ENCODE results near the gene FBXO31.
"Not testable (repeated sequence)": the region's sequence is repeated elsewhere in the genome, so short reads cannot be mapped to it uniquely, and the experiment has no call there.

FBXO31 gene

DNA sequence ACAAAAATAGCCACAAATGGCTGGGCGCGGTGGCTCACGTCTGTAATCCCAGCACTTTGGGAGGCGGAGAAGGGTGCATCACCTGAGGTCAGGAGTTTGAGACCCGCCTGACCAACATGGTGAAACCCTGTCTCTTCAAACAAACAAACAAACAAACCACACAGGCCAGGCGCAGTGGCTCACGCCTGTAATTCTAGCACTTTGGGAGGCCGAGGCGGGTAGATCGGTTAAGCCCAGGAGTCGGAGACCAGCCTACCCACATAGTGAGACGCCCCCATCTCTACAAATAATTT lies 1.2 kb upstream of the FBXO31 start:
- not testable (repeated sequence) for DNase-seq (ENCODE audit: low read depth)

DNA sequence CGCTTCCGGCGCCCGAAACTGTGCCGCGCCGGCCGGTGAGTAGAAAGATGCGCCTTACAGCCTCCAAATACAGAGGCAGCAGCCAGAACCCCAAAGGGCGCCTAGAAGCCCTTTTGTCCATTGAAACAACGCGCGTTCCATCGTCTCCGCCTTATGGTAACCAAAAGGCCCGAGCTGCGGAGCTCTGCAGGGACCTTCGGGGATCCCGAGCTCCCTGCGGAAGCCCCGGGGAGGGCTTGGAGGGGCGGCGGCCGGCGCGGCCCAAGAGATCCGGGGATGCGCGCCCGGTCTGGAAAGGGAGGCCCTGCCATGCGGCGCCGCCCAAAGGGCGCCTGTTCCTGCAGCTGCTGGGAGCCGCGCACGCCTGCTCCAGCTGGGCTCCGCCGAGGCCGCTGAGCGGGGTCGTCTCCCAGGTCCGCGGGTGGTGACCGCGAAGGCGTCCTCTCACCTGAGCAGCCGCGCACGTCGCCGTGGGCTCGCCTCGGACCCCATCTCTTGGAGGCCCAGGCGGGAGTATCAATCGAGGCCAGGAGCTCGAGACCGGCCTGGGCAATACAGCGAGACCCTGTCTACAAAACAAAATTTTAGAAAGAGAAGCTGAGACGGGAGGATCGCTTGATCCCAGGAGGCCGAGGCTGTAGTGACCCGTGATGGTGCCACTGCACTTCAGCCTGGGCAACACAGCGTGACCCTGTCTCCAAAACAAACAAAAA lies 742 bp upstream of the FBXO31 start:
- DNase-seq (ENCODE audit: low read depth) = no peak

GRCh38 chr16:87382023-87382785 lies 1.4 kb downstream of the FBXO31 start:
- no peak for DNase-seq (ENCODE audit: low read depth)

GRCh38 chr16:87380881-87381280 lies 2.7 kb downstream of the FBXO31 start:
- DNase-seq (ENCODE audit: low read depth) = peak; percentile 40

- no peak for DNase-seq (ENCODE audit: low read depth)
These were observed 3.2 kb downstream of the FBXO31 start for GRCh38 chr16:87380403-87380802.

DNA sequence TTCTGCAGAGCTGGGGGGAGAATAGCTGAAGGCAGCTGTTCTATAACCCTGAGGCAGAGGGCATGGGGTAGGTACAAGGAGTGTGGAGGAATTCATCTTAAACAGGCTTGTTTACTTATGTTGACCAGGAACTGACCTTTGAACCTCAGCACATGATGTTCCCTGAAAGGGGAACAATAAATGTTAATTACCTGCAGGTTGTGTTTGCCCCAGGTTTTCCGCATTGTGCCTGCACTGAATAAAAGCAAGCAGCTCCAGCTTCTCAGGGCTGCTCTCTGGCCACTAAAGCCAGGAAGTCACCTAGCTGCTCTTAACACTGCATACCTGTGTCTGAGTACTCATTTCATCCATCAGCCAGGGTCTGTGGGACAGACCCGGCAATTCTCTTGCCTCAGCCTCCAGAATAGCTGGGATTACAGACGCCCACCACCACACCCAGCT lies 4.2 kb downstream of the FBXO31 start:
- not testable (repeated sequence) for DNase-seq (ENCODE audit: low read depth)

- DNase-seq (ENCODE audit: low read depth) = no peak
These were observed 6.9 kb downstream of the FBXO31 start for GRCh38 chr16:87376660-87377059.

- peak; percentile 55 for DNase-seq (ENCODE audit: low read depth)
These were observed 8.0 kb downstream of the FBXO31 start for GRCh38 chr16:87375426-87376135.

- DNase-seq (ENCODE audit: low read depth) = no peak
These were observed 9.3 kb downstream of the FBXO31 start for GRCh38 chr16:87374313-87374712.

- DNase-seq (ENCODE audit: low read depth) = no peak
These were observed 11.3 kb downstream of the FBXO31 start for GRCh38 chr16:87372305-87372704.

GRCh38 chr16:87371261-87371866 lies 12.2 kb downstream of the FBXO31 start:
- DNase-seq (ENCODE audit: low read depth) = no peak

DNA sequence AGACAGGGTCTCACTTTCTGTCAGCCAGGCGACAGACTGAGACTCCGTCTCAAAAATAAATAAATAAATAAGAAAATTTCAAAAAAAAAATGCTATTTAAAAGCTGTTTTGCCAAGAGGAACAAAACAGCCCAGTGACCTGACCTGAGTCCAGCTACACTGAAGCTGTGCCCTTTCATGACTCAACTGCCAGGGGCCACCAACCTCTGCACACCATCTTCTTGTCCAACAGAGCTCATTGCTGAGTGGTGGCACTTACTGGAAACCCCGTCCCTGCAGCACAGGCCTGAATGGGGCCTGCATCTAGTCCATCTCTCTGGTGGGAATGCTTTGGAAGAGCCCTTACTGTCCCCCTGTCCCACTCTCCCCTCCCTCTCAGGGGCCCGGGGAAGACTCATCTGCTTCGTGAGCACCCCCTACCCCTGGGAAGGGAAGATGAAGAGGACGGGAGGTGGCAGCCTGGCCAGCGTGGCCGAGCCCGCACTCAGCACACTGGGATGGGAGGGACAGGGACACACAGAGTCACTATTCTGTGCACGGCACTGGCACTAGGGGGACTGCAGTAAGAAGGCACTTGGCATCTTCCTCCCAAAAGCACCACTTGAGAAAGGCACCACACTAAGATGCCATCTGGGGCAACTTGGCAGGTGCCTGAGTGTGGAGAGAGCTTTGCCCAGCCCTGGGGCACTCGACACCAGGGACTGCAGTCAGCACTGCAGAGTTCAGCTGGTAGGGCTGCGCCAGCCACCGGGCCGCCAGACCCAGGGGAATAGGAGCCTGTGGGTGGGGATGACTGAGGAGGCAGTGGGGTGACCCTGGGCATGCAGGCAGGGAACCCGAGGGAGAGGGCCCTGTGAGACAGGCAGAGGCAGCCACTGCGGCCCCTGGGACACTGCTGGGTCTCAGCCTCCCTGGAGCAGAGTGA lies 13.5 kb downstream of the FBXO31 start:
- no peak for DNase-seq (ENCODE audit: low read depth)

GRCh38 chr16:87369117-87369765 lies 14.3 kb downstream of the FBXO31 start:
- no peak for DNase-seq (ENCODE audit: low read depth)

DNA sequence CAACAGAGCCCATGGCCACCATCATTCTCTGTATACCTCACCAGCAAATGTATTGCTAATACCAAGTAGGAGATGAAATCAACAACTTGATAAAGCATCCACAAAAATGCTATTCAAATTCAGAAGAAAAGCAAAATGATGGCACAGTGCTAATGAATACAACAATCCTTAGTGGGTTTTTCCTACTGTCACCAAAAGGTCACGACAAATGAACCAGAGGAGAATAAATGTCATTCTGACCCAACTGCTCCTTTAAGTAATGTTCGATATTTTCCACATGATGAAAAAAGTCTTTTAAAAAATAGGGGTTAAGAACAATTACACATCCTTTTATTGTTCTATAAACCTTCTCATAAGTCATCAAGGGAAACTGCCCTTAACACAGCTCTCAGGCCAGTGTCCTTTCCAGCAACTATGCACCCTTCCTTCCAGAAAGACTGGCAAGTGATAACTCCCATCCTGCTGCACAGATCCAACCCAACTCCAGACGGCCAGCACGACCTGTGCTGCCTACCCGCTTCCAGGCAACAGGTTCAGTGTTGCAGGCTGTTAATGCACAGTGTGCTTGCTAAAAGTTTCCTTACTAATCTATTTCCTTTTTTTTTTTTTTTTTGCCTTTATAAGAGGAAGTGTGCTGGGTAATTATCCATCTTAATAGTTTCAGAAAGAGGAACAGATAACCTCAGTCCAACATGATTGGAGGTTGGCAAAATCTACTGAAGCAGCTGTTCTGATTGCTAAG lies 15.4 kb downstream of the FBXO31 start:
- DNase-seq (ENCODE audit: low read depth) = no peak

GRCh38 chr16:87367529-87367928 lies 16.0 kb downstream of the FBXO31 start:
- no peak for DNase-seq (ENCODE audit: low read depth)

- no peak for DNase-seq (ENCODE audit: low read depth)
These were observed 16.6 kb downstream of the FBXO31 start for GRCh38 chr16:87366930-87367329.

- no peak for DNase-seq (ENCODE audit: low read depth)
These were observed 17.3 kb downstream of the FBXO31 start for GRCh38 chr16:87366288-87366687.

DNA sequence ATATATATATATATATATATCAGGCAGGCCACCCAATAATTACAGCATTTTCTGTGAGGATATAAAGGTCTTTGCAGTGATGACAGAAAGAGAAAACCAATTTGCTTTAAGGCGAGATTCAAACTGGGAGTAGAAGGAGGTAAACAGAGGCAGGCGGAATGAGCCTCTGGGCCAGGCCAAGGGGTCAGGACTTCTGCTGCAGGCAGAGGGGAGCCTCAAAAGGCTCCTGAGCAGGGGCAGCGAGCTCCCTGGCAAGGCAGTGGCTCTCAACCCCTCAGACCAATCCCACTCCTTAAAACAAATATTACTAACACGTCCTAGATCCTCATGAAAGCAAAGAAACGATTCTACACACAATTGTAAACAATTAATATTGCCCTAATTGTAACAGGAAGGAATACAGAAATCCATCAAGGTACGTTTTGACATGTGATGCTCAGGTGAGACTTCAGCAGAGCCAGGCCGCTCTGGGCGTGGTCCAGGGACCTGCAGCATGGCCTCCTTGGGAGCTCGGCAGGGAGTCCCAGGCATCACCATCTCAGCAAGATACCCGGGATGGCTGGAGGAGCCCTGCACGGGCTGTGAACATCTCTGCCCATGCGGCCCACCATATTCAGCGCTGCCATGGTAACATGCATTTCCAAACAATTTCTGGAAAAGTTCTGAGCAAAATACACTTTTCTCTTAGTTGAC lies 18.4 kb downstream of the FBXO31 start:
- DNase-seq (ENCODE audit: low read depth) = no peak

- peak; percentile 48 for DNase-seq (ENCODE audit: low read depth)
These were observed 19.7 kb downstream of the FBXO31 start for GRCh38 chr16:87363771-87364455.
